ENCODE results near the gene PRKCE.

PRKCE gene

GRCh38 chr2:45945302-45945717 is 293.8 kb downstream of the PRKCE start:
- no peak for DNase-seq (ENCODE audit: low spot score)
- TF ChIP-seq CTCF (IDR thresholded peaks at IDR 0.05; ENCODE audit: borderline replicate concordance, control extremely low read depth, extremely low read depth, insufficient read depth, missing control alignments) = no peak

GRCh38 chr2:45946023-45946422 is 294.5 kb downstream of the PRKCE start:
- DNase-seq (ENCODE audit: low spot score) = no peak
- in situ Hi-C loops (cut with MboI; ENCODE audit: low sequenced_read_pairs, unreplicated experiment) = no loop called here
- TF ChIP-seq CTCF (IDR thresholded peaks at IDR 0.05; ENCODE audit: borderline replicate concordance, control extremely low read depth, extremely low read depth, insufficient read depth, missing control alignments) = no peak

More at GRCh38 chr2:45945302-45945717, 293.8 kb downstream of the PRKCE start:
- in situ Hi-C loops (cut with MboI; ENCODE audit: low sequenced_read_pairs, unreplicated experiment) = no loop called here

- in situ Hi-C loops (cut with MboI; ENCODE audit: low sequenced_read_pairs, unreplicated experiment) = no loop called here
- TF ChIP-seq CTCF (IDR thresholded peaks at IDR 0.05; ENCODE audit: borderline replicate concordance, control extremely low read depth, extremely low read depth, insufficient read depth, missing control alignments) = no peak
- DNase-seq (ENCODE audit: low spot score) = no peak
Observed at GRCh38 chr2:45950606-45951005, 299.1 kb downstream of the PRKCE start.

GRCh38 chr2:45951025-45951727 is 299.7 kb downstream of the PRKCE start:
- DNase-seq (ENCODE audit: low spot score) = no peak
- no peak for TF ChIP-seq CTCF (IDR thresholded peaks at IDR 0.05; ENCODE audit: borderline replicate concordance, control extremely low read depth, extremely low read depth, insufficient read depth, missing control alignments)
- in situ Hi-C loops (cut with MboI; ENCODE audit: low sequenced_read_pairs, unreplicated experiment) = no loop called here

- in situ Hi-C loops (cut with MboI; ENCODE audit: low sequenced_read_pairs, unreplicated experiment) = no loop called here
- no peak for DNase-seq (ENCODE audit: low spot score)
- no peak for TF ChIP-seq CTCF (IDR thresholded peaks at IDR 0.05; ENCODE audit: borderline replicate concordance, control extremely low read depth, extremely low read depth, insufficient read depth, missing control alignments)
Observed at GRCh38 chr2:45952591-45952990, 301.1 kb downstream of the PRKCE start.

GRCh38 chr2:45953376-45954027 is 302.0 kb downstream of the PRKCE start:
- DNase-seq (ENCODE audit: low spot score) = no peak
- TF ChIP-seq CTCF (IDR thresholded peaks at IDR 0.05; ENCODE audit: borderline replicate concordance, control extremely low read depth, extremely low read depth, insufficient read depth, missing control alignments) = no peak
- in situ Hi-C loops (cut with MboI; ENCODE audit: low sequenced_read_pairs, unreplicated experiment) = no loop called here
